PC-9 (cell line): ENCODE results near the gene AIF1.

Experiments used
- CTCF ChIP-seq: fragments of 200-600 bp; sonication (generic); conservative IDR thresholded peaks from 2 replicates; pipeline ENCODE4 v1.6.1; 2017; ENCODE audit warnings: mixed run types, antibody characterized with exemption, mild to moderate bottlenecking, moderate library complexity
- EZH2 ChIP-seq: fragments of 200-600 bp; sonication (generic); IDR thresholded peaks from 2 replicates; pipeline ENCODE4 v1.8.0; 2017; ENCODE audit warnings: antibody characterized with exemption, low read depth

GRCh38 chr6:31631681-31632278 lies 16.7 kb downstream of the AIF1 start:
- TF ChIP-seq CTCF (no peak), EZH2 (no peak)
